ENCODE data around the gene ABTB2.
"Not testable (repeated sequence)": the region's sequence is repeated elsewhere in the genome, so short reads cannot be mapped to it uniquely, and the experiment has no call there.

ABTB2 gene

GRCh38 chr11:34260072-34260575 is 97.7 kb downstream of the ABTB2 start:
- DNase-seq = no peak

- DNase-seq = no peak
Observed at GRCh38 chr11:34259087-34259486, 98.7 kb downstream of the ABTB2 start.

- DNase-seq = no peak
Observed at GRCh38 chr11:34256626-34257025, 101.2 kb downstream of the ABTB2 start.

- no peak for DNase-seq
Observed at GRCh38 chr11:34256150-34256549, 101.7 kb downstream of the ABTB2 start.

GRCh38 chr11:34255101-34255500 is 102.7 kb downstream of the ABTB2 start:
- DNase-seq = no peak

GRCh38 chr11:34254011-34254410 is 103.8 kb downstream of the ABTB2 start:
- DNase-seq = no peak

GRCh38 chr11:34252651-34253050 is 105.2 kb downstream of the ABTB2 start:
- DNase-seq = no peak

- DNase-seq = no peak
Observed at GRCh38 chr11:34252015-34252414, 105.8 kb downstream of the ABTB2 start.

GRCh38 chr11:34251589-34251980 is 106.2 kb downstream of the ABTB2 start:
- DNase-seq = no peak

- DNase-seq = peak; percentile 22
Observed at GRCh38 chr11:34250732-34251588, 106.8 kb downstream of the ABTB2 start.

GRCh38 chr11:34250211-34250610 is 107.6 kb downstream of the ABTB2 start:
- no peak for DNase-seq

- DNase-seq = no peak
Observed at GRCh38 chr11:34249439-34249838, 108.4 kb downstream of the ABTB2 start.

- DNase-seq = not testable (repeated sequence)
Observed at GRCh38 chr11:34246511-34246910, 111.3 kb downstream of the ABTB2 start.

- no peak for DNase-seq
Observed at GRCh38 chr11:34245041-34245440, 112.8 kb downstream of the ABTB2 start.

- DNase-seq = no peak
Observed at GRCh38 chr11:34243600-34244464, 114.0 kb downstream of the ABTB2 start.

GRCh38 chr11:34242037-34242625 is 115.7 kb downstream of the ABTB2 start:
- DNase-seq = no peak

- no peak for DNase-seq
Observed at GRCh38 chr11:34240150-34240494, 117.7 kb downstream of the ABTB2 start.

GRCh38 chr11:34239465-34240149 is 118.2 kb downstream of the ABTB2 start:
- no peak for DNase-seq

- no peak for DNase-seq
Observed at GRCh38 chr11:34238966-34239365, 118.8 kb downstream of the ABTB2 start.

GRCh38 chr11:34238533-34238932 is 119.3 kb downstream of the ABTB2 start:
- DNase-seq = no peak

GRCh38 chr11:34236572-34236971 is 121.2 kb downstream of the ABTB2 start:
- DNase-seq = no peak

- DNase-seq = no peak
Observed at GRCh38 chr11:34235591-34236071, 122.2 kb downstream of the ABTB2 start.

- no peak for DNase-seq
Observed at GRCh38 chr11:34235189-34235588, 122.6 kb downstream of the ABTB2 start.
